Parathyroid adenoma (tissue), 2 donors: ENCODE results near the gene MVB12B.

Source experiments
- H2AFZ ChIP-seq: fragments of 300-600 bp; sonication (generic); one replicate; pipeline ENCODE4 v1.7.0; 2017; ENCODE audit warnings: antibody characterized with exemption, mild to moderate bottlenecking
- H3K27ac ChIP-seq: fragments of 300-600 bp; sonication (generic); one replicate; pipeline ENCODE4 v1.7.0; 2017
- H3K27me3 ChIP-seq: fragments of 300-600 bp; sonication (generic); one replicate; pipeline ENCODE4 v1.7.0; 2017; ENCODE audit warnings: low read length; ENCODE audit not compliant: control insufficient read depth, insufficient read depth
- H3K36me3 ChIP-seq: fragments of 300-600 bp; sonication (generic); one replicate; pipeline ENCODE4 v1.7.0; 2017; ENCODE audit warnings: low read length; ENCODE audit not compliant: control insufficient read depth, insufficient read depth
- H3K4me1 ChIP-seq: fragments of 300-600 bp; sonication (generic); one replicate; pipeline ENCODE4 v1.7.0; 2017; ENCODE audit warnings: control low read depth
- H3K4me2 ChIP-seq: fragments of 300-600 bp; sonication (generic); one replicate; pipeline ENCODE4 v1.7.0; 2017; ENCODE audit warnings: low read length
- H3K4me3 ChIP-seq: fragments of 300-600 bp; sonication (generic); one replicate; pipeline ENCODE4 v1.7.0; 2017; ENCODE audit warnings: low read depth, low read length
- H3K79me2 ChIP-seq: fragments of 300-600 bp; sonication (generic); one replicate; pipeline ENCODE4 v1.7.0; 2017; ENCODE audit warnings: control low read depth
- H3K9ac ChIP-seq: fragments of 300-600 bp; sonication (generic); one replicate; pipeline ENCODE4 v1.7.0; 2017; ENCODE audit warnings: mild to moderate bottlenecking
- H3K9me3 ChIP-seq: fragments of 300-600 bp; sonication (generic); one replicate; pipeline ENCODE4 v1.7.0; 2017; ENCODE audit warnings: low read length; ENCODE audit not compliant: control insufficient read depth
- CTCF ChIP-seq: fragments of 300-600 bp; sonication (generic); IDR thresholded peaks from one replicate; pipeline ENCODE4 v1.7.0; 2017; ENCODE audit warnings: antibody characterized with exemption, mild to moderate bottlenecking
- donor health status: primary hyperparathyroidism.

The MVB12B gene

GRCh38 chr9:126379661-126380360, 53.2 kb downstream of the MVB12B start:
- Histone ChIP-seq H3K27me3 (no peaks in the 10 kb centered on the region), H3K9ac (no peak overlapping the region), H3K9me3 (no peaks in the 10 kb centered on the region), H3K36me3 (no peaks in the 10 kb centered on the region), H3K27ac (no peak overlapping the region), H3K4me2 (no peak overlapping the region), H3K4me1 (no peaks in the 10 kb centered on the region), H2AFZ (no peak overlapping the region), H3K4me3 (no peak overlapping the region), H3K79me2 (no peaks in the 10 kb centered on the region)
- no peak for TF ChIP-seq CTCF

GRCh38 chr9:126380447-126380846, 53.8 kb downstream of the MVB12B start:
- Histone ChIP-seq H2AFZ (no peak overlapping the region), H3K27ac (no peak overlapping the region), H3K79me2 (no peaks in the 10 kb centered on the region), H3K4me2 (no peak overlapping the region), H3K9ac (no peak overlapping the region), H3K4me1 (no peaks in the 10 kb centered on the region), H3K27me3 (no peaks in the 10 kb centered on the region), H3K9me3 (no peaks in the 10 kb centered on the region), H3K36me3 (no peaks in the 10 kb centered on the region), H3K4me3 (no peak overlapping the region)
- no peak for TF ChIP-seq CTCF

DNA sequence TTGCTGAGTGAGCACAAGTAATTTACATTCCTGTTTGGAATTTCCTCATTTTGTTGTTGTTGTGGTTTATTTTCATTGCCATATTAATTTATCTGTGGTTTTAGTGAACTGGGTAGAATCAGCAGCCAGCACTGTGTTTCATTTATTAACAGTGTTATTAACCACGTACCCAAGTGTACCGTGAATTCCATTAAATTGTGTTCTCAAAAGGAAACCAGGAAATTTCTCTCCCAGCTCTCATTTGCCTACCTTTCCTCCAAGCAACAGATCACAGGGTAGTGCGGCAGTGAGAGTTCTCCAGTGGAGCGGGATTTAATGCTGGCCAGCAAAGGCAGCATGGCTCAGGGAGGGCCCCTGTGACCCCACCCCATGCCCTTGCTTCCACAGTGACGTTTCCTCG, 54.6 kb downstream of the MVB12B start:
- Histone ChIP-seq H3K36me3 (no peaks in the 10 kb centered on the region), H3K9me3 (no peaks in the 10 kb centered on the region), H3K4me2 (no peak overlapping the region), H2AFZ (no peak overlapping the region), H3K79me2 (no peaks in the 10 kb centered on the region), H3K4me3 (no peak overlapping the region), H3K27ac (no peak overlapping the region), H3K4me1 (no peaks in the 10 kb centered on the region), H3K9ac (no peak overlapping the region), H3K27me3 (no peaks in the 10 kb centered on the region)
- TF ChIP-seq CTCF: no peak

DNA sequence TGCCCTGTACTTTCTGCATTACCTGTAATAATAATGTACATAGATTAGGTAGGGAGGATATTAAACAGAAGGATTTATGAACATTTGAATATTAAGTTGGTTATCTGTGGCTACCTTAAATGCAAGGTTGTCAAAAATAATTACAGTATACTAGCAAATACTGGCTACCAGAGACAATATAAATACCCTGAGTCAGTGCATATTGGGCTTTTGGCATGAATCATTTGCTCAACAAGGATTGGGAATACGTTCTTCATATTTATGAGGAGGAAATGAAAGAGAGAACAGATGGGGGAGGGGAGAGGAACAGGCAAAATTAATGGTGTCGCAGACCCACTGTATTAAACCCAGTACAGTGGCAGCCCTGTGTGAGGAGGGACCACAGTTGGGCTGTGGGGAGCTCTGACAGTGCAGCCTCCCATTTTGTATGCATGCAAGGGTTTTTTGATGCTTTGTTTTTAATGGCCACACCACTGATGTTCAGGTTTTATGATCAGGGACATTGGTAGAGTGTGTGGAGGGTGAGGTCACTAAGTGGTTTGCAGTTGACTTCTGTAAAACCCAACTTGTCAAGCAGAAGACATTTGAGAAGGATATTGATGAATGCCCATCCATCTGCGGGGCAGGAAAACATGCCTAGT, 56.9 kb downstream of the MVB12B start:
- TF ChIP-seq CTCF: no peak
- Histone ChIP-seq H2AFZ (no peak overlapping the region), H3K4me3 (no peak overlapping the region), H3K9me3 (no peaks in the 10 kb centered on the region), H3K9ac (no peak overlapping the region), H3K4me1 (no peaks in the 10 kb centered on the region), H3K27me3 (no peaks in the 10 kb centered on the region), H3K36me3 (no peaks in the 10 kb centered on the region), H3K27ac (no peak overlapping the region), H3K4me2 (no peak overlapping the region), H3K79me2 (no peaks in the 10 kb centered on the region)

- TF ChIP-seq CTCF: no peak
- Histone ChIP-seq H3K4me2 (no peak overlapping the region), H3K27me3 (no peaks in the 10 kb centered on the region), H3K27ac (no peak overlapping the region), H3K9me3 (no peaks in the 10 kb centered on the region), H3K9ac (no peak overlapping the region), H3K4me3 (no peak overlapping the region), H3K36me3 (no peaks in the 10 kb centered on the region), H2AFZ (no peak overlapping the region), H3K79me2 (no peaks in the 10 kb centered on the region), H3K4me1 (no peaks in the 10 kb centered on the region)
These were observed 58.3 kb downstream of the MVB12B start for GRCh38 chr9:126384926-126385325.
